ENCODE results near the gene DLG2. TPM values are rescaled to one million over a fixed set of nuclear protein-coding genes. Genes with fewer than 3 reads are reported as not detected.

The DLG2 gene
- polyA plus RNA-seq, 3 donors, result 0.24 to 0.39 TPM; not detected in 1

GRCh38 chr11:85171648-85172257, 455.4 kb downstream of the DLG2 start:
- Histone ChIP-seq H3K4me3 (replicated peaks in 1 of 3; ENCODE audit: low read depth in 2 of 3, low read length in 3 of 3) (no peak overlapping the region), H4K20me1 (ENCODE audit: insufficient read depth, low read length) (no peaks in the 10 kb centered on the region), H3K27me3 (ENCODE audit: control insufficient read depth in 2 of 2, insufficient read depth in 2 of 2, low read length in 2 of 2) (no peaks in the 10 kb centered on the region), H2AFZ (ENCODE audit: insufficient read depth, low read depth, low read length, poor library complexity, severe bottlenecking) (no peak overlapping the region), H3K9me3 (replicated peaks in 1 of 2; ENCODE audit: control insufficient read depth in 1 of 2, insufficient read depth in 1 of 2, low read length in 2 of 2) (peaks cover 9 to 16% of the 10 kb centered on the region in 2 donors), H3K9ac (ENCODE audit: insufficient read depth, low read length, poor library complexity, severe bottlenecking) (no peak overlapping the region), H3K4me2 (replicated peaks; ENCODE audit: extremely low read depth, low read length, poor library complexity, severe bottlenecking) (no peak overlapping the region), H3K36me3 (replicated peaks in 1 of 2; ENCODE audit: control insufficient read depth in 1 of 2, insufficient read depth in 2 of 2, low read length in 2 of 2) (no peaks in the 10 kb centered on the region), H3K4me1 (ENCODE audit: control insufficient read depth in 1 of 2, insufficient read depth in 2 of 2, low read length in 2 of 2) (no peaks in the 10 kb centered on the region), H3K27ac (ENCODE audit: low read depth in 1 of 2, low read length in 2 of 2) (no peak overlapping the region), H3K79me2 (ENCODE audit: insufficient read depth, low read length) (no peaks in the 10 kb centered on the region)
- H3K9me3 Mint-ChIP-seq, result peaks cover 3 to 22% (median 17%) of the 10 kb centered on the region in 7 donors
- no peaks in the 10 kb centered on the region for H3K4me1 Mint-ChIP-seq
- intact Hi-C loops (cut with micrococcal nuclease), result no loop called here
- 89% methylated on average over 6 of the region's 6 CpGs for WGBS (ENCODE audit: insufficient coverage)
- no peaks in the 10 kb centered on the region for H3K36me3 Mint-ChIP-seq
- DNase-seq, result no peak
- no peak overlapping the region for H3K4me3 Mint-ChIP-seq
- no peak for TF ChIP-seq CTCF (IDR thresholded peaks at IDR 0.05)
- no peaks in the 10 kb centered on the region for H3K27me3 Mint-ChIP-seq (ENCODE audit: low read depth in 3 of 3)
- no peak overlapping the region for H3K27ac Mint-ChIP-seq

- no CpG with 5 or more reads among the region's 1 CpG for WGBS (ENCODE audit: insufficient coverage)
- H3K9me3 Mint-ChIP-seq, result peaks cover 3 to 21% (median 16%) of the 10 kb centered on the region in 7 donors
Measured at GRCh38 chr11:85170184-85170583, 457.0 kb downstream of the DLG2 start.

More at GRCh38 chr11:85170184-85170583, 457.0 kb downstream of the DLG2 start:
- Mint-ChIP-seq H3K27me3 (ENCODE audit: low read depth in 3 of 3) (no peaks in the 10 kb centered on the region), H3K4me3 (no peak overlapping the region), H3K4me1 (no peaks in the 10 kb centered on the region), H3K27ac (no peak overlapping the region), H3K36me3 (no peaks in the 10 kb centered on the region)
- TF ChIP-seq CTCF (IDR thresholded peaks at IDR 0.05), result no peak
- H3K4me1 ChIP-seq (ENCODE audit: control insufficient read depth in 1 of 2, insufficient read depth in 2 of 2, low read length in 2 of 2), result no peaks in the 10 kb centered on the region
- H3K27me3 ChIP-seq (ENCODE audit: control insufficient read depth in 2 of 2, insufficient read depth in 2 of 2, low read length in 2 of 2), result no peaks in the 10 kb centered on the region
- no peak overlapping the region for H2AFZ ChIP-seq (ENCODE audit: insufficient read depth, low read depth, low read length, poor library complexity, severe bottlenecking)
- no peak overlapping the region for H3K9ac ChIP-seq (ENCODE audit: insufficient read depth, low read length, poor library complexity, severe bottlenecking)
- intact Hi-C loops (cut with micrococcal nuclease), result no loop called here
- no peaks in the 10 kb centered on the region for H4K20me1 ChIP-seq (ENCODE audit: insufficient read depth, low read length)
- H3K4me2 ChIP-seq (replicated peaks; ENCODE audit: extremely low read depth, low read length, poor library complexity, severe bottlenecking), result no peak overlapping the region
- no peaks in the 10 kb centered on the region for H3K36me3 ChIP-seq (replicated peaks in 1 of 2; ENCODE audit: control insufficient read depth in 1 of 2, insufficient read depth in 2 of 2, low read length in 2 of 2)
- no peak for DNase-seq
- H3K27ac ChIP-seq (ENCODE audit: low read depth in 1 of 2, low read length in 2 of 2), result no peak overlapping the region
- H3K4me3 ChIP-seq (replicated peaks in 1 of 3; ENCODE audit: low read depth in 2 of 3, low read length in 3 of 3), result no peak overlapping the region
- no peaks in the 10 kb centered on the region for H3K79me2 ChIP-seq (ENCODE audit: insufficient read depth, low read length)
- H3K9me3 ChIP-seq (replicated peaks in 1 of 2; ENCODE audit: control insufficient read depth in 1 of 2, insufficient read depth in 1 of 2, low read length in 2 of 2), result peaks cover 9 to 16% of the 10 kb centered on the region in 2 donors

Measured in CD14-positive monocyte (primary cell).